Activated naive CD8-positive, alpha-beta T cell (primary cell): ENCODE measurements around the gene WDR38.
"Not testable (repeated sequence)": the region's sequence is repeated elsewhere in the genome, so short reads cannot be mapped to it uniquely, and the experiment has no call there.

Experiments used
- H3K27ac Mint-ChIP-seq: one replicate; pipeline ENCODE4 v1.8.0; 2021; ENCODE audit warnings: mixed read lengths
- H3K27me3 Mint-ChIP-seq: one replicate; pipeline ENCODE4 v1.8.0; 2021; ENCODE audit warnings: mixed read lengths
- H3K36me3 Mint-ChIP-seq: one replicate; pipeline ENCODE4 v1.8.0; 2021; ENCODE audit warnings: mixed read lengths
- H3K4me1 Mint-ChIP-seq: one replicate; pipeline ENCODE4 v1.8.0; 2021; ENCODE audit warnings: low read depth, mixed read lengths
- H3K4me3 Mint-ChIP-seq: one replicate; pipeline ENCODE4 v1.8.0; 2021; ENCODE audit warnings: mild to moderate bottlenecking, mixed read lengths
- H3K9me3 Mint-ChIP-seq: one replicate; pipeline ENCODE4 v1.8.0; 2021; ENCODE audit warnings: low read depth, mixed read lengths

The WDR38 gene

DNA sequence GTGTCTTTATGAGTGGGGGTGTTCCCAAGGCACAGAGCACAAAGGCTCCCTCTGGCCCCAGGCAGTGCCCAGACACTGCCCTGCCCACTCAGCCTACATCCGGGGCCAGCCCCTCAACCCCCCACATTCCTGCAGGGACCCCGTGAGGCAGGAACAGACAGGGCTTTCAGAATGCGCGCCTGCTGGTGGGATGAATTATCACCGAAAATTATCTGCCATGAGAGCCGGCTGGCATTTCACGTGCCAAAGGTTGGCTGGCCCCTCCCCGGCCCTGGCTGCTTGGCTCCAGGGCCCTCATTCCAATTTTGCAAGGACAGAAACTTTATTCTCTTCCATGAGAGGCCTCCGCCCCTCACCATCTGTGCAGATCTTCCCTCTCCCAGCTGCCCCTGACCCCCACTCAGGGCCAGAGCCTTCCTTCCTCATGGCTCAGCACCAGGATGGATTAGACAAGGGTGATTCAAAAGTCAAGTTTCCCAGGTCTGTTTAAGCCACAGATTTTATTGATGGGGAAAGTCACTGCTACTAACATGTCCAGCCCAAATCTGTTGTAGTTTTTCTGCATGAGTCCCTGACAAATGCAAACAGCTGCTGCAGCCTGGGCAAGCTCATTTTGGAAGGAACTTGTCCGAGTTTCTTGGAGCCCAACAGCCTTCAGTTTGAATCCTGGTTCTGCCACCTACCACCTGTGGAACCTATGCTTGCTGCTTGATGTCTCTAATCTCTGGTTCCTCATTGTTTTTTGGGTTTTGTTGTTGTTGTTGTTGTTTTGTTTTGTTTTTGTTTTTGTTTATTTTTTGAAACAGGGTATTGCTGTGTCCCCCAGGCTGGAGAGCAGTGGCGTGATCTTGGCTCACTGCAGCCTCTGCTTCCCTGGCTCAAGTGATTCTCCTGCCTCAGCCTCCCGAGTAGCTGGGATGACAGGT lies 32.3 kb upstream of the WDR38 start:
- H3K27ac Mint-ChIP-seq: no peak overlapping the region
- no peaks in the 10 kb centered on the region for H3K36me3 Mint-ChIP-seq
- H3K4me3 Mint-ChIP-seq: no peak overlapping the region
- H3K4me1 Mint-ChIP-seq: no peaks in the 10 kb centered on the region
- peaks cover 3% of the 10 kb centered on the region for H3K27me3 Mint-ChIP-seq
- no peaks in the 10 kb centered on the region for H3K9me3 Mint-ChIP-seq

- Mint-ChIP-seq H3K4me3 (no peak overlapping the region), H3K27me3 (peaks cover 2% of the 10 kb centered on the region), H3K4me1 (no peaks in the 10 kb centered on the region), H3K36me3 (no peaks in the 10 kb centered on the region), H3K27ac (no peak overlapping the region), H3K9me3 (peaks cover 5% of the 10 kb centered on the region)
These were observed 24.5 kb upstream of the WDR38 start for GRCh38 chr9:124828489-124829333.

DNA sequence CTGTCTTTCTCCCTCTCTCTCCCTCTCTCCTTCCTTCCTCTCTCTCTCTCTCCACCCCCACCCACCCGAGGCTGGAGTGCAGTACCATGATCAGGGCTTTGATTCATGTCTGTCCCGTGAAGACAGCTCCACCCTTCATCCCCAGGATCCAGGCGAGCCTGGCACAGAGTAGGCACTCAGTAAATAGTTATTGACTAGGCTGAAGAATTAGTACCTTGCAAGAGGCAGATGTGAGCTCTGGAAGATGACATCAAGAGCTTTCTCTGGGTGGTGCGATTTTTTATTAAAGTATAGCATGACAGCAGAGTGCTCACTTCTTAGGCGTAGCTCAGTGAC lies 24.0 kb upstream of the WDR38 start:
- no peaks in the 10 kb centered on the region for H3K36me3 Mint-ChIP-seq
- H3K27me3 Mint-ChIP-seq: peaks cover 2% of the 10 kb centered on the region
- H3K27ac Mint-ChIP-seq: no peak overlapping the region
- no peak overlapping the region for H3K4me3 Mint-ChIP-seq
- peaks cover 5% of the 10 kb centered on the region for H3K9me3 Mint-ChIP-seq
- no peaks in the 10 kb centered on the region for H3K4me1 Mint-ChIP-seq

- Mint-ChIP-seq H3K27me3 (peaks cover 2% of the 10 kb centered on the region), H3K9me3 (peaks cover 5% of the 10 kb centered on the region), H3K4me1 (no peaks in the 10 kb centered on the region), H3K36me3 (no peaks in the 10 kb centered on the region), H3K27ac (no peak overlapping the region), H3K4me3 (no peak overlapping the region)
These were observed 22.7 kb upstream of the WDR38 start for GRCh38 chr9:124830593-124830992.

DNA sequence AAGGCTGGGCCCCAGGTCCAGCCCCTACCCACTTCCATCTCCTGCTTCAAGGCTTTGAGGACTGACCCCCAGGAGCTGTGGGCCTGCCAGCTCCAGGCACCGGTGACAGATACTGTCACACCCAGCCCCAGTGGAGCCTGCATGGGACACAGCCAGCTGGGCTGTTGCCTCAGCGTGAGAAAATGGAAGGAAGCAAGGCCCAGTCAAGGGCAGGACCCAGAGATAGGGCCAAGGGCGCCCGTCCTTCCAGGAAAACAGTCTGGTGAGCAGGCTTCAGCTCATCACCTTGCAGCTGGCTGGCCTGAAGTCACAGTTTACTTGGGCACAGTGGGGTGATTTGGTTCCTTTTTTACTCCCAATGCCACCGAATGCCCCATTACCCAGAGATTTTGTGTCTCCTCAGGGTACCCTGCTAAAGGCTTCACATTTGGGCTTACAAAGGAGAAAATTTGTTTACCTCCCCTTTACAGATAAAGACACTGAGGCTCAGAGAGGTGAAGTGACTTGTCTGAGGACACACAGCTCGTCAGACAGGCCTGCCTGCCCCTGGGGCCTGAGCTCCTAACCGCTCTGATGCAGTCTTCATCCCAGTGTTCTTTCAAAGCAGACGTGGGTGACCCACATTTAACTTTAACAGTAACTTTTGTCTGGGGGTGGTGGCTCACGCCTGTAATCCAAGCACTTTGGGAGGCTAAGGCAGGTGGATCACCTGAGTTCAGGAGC lies 21.5 kb upstream of the WDR38 start:
- no peak overlapping the region for H3K27ac Mint-ChIP-seq
- H3K36me3 Mint-ChIP-seq: no peaks in the 10 kb centered on the region
- H3K27me3 Mint-ChIP-seq: peaks cover 2% of the 10 kb centered on the region

DNA sequence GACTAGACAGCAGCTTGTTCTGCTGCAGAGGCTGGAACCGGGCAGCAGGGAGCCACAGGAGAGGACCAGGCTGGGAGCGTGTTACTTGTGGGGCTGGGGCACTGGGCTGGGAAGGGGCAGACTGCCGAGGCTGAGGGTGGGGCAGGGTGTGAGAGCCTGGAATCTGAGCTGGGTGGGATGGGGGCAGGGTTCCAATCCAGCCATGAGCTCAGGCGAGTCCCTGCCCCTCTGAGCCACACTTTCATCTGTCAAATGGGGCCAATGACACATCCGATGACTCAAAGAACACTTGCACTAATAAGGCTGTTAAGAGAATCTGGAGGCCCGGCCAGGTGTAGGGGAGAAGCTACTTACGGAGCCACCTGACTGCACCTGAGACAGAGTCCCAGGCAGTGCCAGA lies 18.7 kb upstream of the WDR38 start:
- peaks cover 9% of the 10 kb centered on the region for H3K27me3 Mint-ChIP-seq
- no peaks in the 10 kb centered on the region for H3K36me3 Mint-ChIP-seq
- H3K27ac Mint-ChIP-seq: no peak overlapping the region
- no peaks in the 10 kb centered on the region for H3K4me1 Mint-ChIP-seq
- H3K9me3 Mint-ChIP-seq: no peaks in the 10 kb centered on the region
- no peak overlapping the region for H3K4me3 Mint-ChIP-seq

More for the DNA sequence above, 21.5 kb upstream of the WDR38 start:
- Mint-ChIP-seq H3K4me3 (no peak overlapping the region), H3K9me3 (no peaks in the 10 kb centered on the region), H3K4me1 (no peaks in the 10 kb centered on the region)

DNA sequence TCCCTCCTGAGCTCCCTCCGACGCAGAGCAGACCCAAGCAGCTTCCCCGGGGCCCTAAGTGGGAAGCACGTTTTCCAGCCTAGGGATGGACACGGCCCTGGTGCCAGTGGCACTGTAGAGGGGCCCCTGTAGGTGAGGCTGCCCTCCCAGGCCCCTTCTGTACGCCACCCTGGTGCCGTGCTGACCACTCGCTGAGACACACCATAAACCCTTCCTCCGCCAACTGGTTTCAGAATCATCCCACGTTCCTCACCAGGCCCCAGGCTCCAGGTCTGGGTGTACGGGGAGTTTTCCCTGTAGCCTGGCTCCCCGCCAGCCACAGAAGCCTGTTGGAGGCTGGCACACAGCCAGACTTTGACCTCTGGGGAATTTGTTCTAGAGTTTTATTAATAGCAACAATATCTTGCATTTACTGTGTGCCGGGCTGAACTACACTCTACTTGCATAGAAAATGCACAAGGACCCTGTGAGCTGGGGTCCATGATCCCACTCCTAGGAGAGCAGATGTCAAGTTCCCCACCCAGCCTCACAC lies 18.2 kb upstream of the WDR38 start:
- Mint-ChIP-seq H3K4me3 (no peak overlapping the region), H3K27me3 (peaks cover 9% of the 10 kb centered on the region), H3K4me1 (no peaks in the 10 kb centered on the region), H3K9me3 (no peaks in the 10 kb centered on the region), H3K36me3 (no peaks in the 10 kb centered on the region), H3K27ac (no peak overlapping the region)

- H3K9me3 Mint-ChIP-seq, H3K4me1 Mint-ChIP-seq, H3K27me3 Mint-ChIP-seq, H3K36me3 Mint-ChIP-seq, H3K27ac Mint-ChIP-seq: not testable (repeated sequence)
- H3K4me3 Mint-ChIP-seq: peak overlapping the region; percentile 27
These were observed 15.1 kb upstream of the WDR38 start for GRCh38 chr9:124838132-124838531.

- H3K4me3 Mint-ChIP-seq: peak overlapping the region; percentile 27
- not testable (repeated sequence) for H3K9me3 Mint-ChIP-seq, H3K4me1 Mint-ChIP-seq, H3K27me3 Mint-ChIP-seq, H3K36me3 Mint-ChIP-seq, H3K27ac Mint-ChIP-seq
These were observed 14.5 kb upstream of the WDR38 start for GRCh38 chr9:124838567-124839275.

- H3K36me3 Mint-ChIP-seq: no peaks in the 10 kb centered on the region
- H3K27me3 Mint-ChIP-seq: peaks cover 11% of the 10 kb centered on the region
- H3K27ac Mint-ChIP-seq: no peak overlapping the region
- no peak overlapping the region for H3K4me3 Mint-ChIP-seq
- H3K4me1 Mint-ChIP-seq: no peaks in the 10 kb centered on the region
- no peaks in the 10 kb centered on the region for H3K9me3 Mint-ChIP-seq
These were observed 13.5 kb upstream of the WDR38 start for GRCh38 chr9:124839612-124840299.

GRCh38 chr9:124840300-124840833 lies 12.9 kb upstream of the WDR38 start:
- Mint-ChIP-seq H3K4me3 (no peak overlapping the region), H3K9me3 (no peaks in the 10 kb centered on the region), H3K4me1 (no peaks in the 10 kb centered on the region), H3K27ac (no peak overlapping the region), H3K36me3 (no peaks in the 10 kb centered on the region), H3K27me3 (peaks cover 11% of the 10 kb centered on the region)

DNA sequence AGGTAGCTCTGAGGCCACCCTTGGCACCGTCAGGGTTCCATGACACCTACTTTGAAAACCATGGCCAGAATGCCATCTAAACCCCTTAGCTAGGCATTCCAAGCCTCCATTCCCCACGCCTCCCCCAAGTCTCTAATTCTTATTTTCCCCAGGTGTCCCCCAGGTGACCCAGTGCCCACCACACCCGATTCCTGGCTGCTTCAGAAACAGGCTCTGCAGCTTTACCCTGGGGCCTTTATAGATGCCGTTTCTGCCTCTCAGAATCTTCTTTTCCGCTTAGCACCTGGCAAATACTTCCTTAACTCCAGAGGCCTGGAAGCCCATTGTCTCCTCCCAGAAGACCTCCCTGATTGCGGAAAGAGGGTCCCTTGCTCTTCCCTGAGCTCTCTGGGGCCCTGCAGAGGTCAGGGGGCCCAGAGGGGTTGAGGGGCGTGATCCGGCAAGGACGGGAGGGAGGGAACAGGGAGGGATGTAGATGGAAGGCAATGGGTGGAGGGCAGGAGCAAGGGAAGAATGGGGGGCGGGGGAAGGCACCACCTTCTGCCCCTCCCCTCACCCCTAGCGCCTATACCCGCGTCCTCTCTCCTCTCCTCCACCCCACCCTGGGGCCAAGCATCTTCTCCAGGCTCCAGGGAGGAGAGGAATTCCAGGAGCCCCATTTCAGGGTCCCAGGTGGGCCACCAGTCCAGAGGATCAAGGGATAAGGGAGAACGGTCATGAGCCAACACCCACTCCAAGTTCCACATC lies 12.0 kb upstream of the WDR38 start:
- no peak overlapping the region for H3K27ac Mint-ChIP-seq
- H3K27me3 Mint-ChIP-seq: peaks cover 11% of the 10 kb centered on the region
- no peaks in the 10 kb centered on the region for H3K9me3 Mint-ChIP-seq
- no peak overlapping the region for H3K4me3 Mint-ChIP-seq
- no peaks in the 10 kb centered on the region for H3K4me1 Mint-ChIP-seq
- H3K36me3 Mint-ChIP-seq: no peaks in the 10 kb centered on the region

DNA sequence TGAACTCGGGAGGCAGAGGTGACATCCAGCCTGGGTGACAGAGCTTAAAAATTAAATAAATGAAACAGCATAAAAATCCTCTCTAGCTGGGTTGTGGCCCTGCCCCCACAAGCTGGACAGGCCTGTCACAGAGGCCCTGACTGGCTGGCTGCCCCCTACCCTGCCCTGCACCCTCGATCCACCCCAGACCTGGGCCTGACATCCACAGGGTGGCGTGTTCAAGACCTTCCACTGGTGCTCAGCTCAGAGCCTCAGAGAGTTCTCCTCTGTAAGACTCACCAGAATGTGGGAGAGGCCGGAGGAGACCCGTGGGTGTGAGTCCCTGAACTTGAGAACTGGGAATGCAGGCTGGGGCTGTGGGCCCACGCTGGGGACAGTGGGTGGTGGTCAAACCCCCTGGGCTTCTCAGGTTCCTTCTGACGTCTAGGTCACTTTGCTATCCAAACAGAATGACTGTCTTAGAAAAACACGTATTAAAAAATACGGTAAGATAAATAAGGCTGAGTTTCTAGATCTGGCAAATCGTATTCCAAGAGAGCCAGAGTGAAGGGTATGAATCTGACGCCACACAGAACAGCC lies 9.7 kb upstream of the WDR38 start:
- Mint-ChIP-seq H3K36me3 (no peaks in the 10 kb centered on the region), H3K9me3 (no peaks in the 10 kb centered on the region), H3K4me1 (no peaks in the 10 kb centered on the region), H3K27ac (no peak overlapping the region), H3K27me3 (peaks cover 10% of the 10 kb centered on the region), H3K4me3 (no peak overlapping the region)
